Measurements from ENCODE around the gene POLR2J3.
"Not testable (repeated sequence)": the region's sequence is repeated elsewhere in the genome, so short reads cannot be mapped to it uniquely, and the experiment has no call there.

The POLR2J3 gene

GRCh38 chr7:102572261-102573239, at the start of gene POLR2J3:
Gene POLR2J3, minus strand, starts transcription at chr7:102572583. Its CDS starts 62 bp downstream, at chr7:102572521.
- TF ChIP-seq, protein P1, sequence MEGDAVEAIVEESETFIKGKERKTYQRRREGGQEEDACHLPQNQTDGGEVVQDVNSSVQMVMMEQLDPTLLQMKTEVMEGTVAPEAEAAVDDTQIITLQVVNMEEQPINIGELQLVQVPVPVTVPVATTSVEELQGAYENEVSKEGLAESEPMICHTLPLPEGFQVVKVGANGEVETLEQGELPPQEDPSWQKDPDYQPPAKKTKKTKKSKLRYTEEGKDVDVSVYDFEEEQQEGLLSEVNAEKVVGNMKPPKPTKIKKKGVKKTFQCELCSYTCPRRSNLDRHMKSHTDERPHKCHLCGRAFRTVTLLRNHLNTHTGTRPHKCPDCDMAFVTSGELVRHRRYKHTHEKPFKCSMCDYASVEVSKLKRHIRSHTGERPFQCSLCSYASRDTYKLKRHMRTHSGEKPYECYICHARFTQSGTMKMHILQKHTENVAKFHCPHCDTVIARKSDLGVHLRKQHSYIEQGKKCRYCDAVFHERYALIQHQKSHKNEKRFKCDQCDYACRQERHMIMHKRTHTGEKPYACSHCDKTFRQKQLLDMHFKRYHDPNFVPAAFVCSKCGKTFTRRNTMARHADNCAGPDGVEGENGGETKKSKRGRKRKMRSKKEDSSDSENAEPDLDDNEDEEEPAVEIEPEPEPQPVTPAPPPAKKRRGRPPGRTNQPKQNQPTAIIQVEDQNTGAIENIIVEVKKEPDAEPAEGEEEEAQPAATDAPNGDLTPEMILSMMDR (IDR thresholded peaks at IDR 0.05; ENCODE audit: low read depth, low read length), result peak; percentile 44
- peak; percentile 87 to 90 for DNase-seq (ENCODE audit: low read depth in 2 of 2)

DNA sequence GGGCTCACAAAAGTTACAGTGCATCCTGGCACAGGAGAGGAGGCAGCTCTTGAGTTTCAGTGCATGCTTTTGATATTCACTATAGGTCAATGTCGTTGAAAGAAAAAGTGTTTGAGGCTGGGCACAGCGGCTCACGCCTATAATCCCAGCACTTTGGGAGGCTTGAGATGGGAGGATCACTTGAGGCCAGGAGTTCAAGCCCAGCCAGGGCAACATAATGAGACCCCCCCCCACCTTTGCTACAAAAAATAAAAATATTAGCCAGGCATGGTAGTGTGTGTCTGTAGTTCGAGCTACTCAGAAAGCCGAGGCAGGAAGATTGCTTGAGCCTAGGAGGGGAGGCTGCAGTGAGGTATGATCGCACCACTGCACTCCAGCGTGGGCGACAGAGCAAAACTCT, 45.7 kb upstream of the POLR2J3 start:
- not testable (repeated sequence) for H3K4me3 ChIP-seq (replicated peaks in 1 of 2; ENCODE audit: low read depth in 2 of 2, low read length in 2 of 2); DNase-seq (ENCODE audit: low read depth in 2 of 2)

More at GRCh38 chr7:102572261-102573239, at the start of gene POLR2J3:
- peak within 1 kb of the TSS; percentile 56 for H3K4me3 ChIP-seq (replicated peaks in 1 of 2; ENCODE audit: low read depth in 2 of 2, low read length in 2 of 2)

DNA sequence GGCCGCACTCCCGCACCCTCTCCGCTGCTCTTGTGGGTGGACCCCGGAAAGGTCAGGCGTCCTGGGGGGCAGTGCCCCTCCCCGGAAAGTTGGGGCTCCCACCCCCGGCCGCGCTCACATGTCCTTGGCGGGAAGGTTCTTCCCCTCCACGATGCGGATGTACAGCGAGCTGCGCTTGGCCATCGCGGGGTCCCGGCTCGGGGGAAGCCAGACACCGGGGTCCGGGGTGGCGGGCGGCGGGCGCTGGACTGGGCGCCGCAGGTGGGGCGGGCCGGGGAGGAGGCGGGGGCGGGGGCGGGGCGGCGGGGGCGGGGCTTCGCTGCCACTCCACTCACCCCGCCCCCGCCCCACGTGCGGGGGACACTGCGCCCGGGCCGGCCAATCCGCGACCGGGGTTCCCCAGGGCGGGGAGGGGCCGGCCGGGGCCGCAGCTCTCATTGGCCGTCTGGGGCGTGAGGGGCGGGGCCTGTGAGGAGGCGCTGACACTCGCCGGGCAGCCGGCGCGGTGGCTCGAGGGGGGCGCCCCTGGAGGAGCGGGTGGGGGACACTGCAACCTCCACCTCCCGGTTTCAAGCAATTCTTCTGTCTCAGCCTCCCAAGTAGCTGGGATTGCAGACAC, 44.2 kb upstream of the POLR2J3 start, which contains the start of gene RASA4:
Gene RASA4 (minus strand): TSS at position 250 of the 619 bp plus-strand sequence. CDS start 67 bp downstream, at position 183.
- DNase-seq (ENCODE audit: low read depth in 2 of 2), result not testable (repeated sequence)
- H3K4me3 ChIP-seq (replicated peaks in 1 of 2; ENCODE audit: low read depth in 2 of 2, low read length in 2 of 2), result peak within 1 kb of the TSS; percentile 32 to 38

- not testable (repeated sequence) for H3K4me3 ChIP-seq (replicated peaks in 1 of 2; ENCODE audit: low read depth in 2 of 2, low read length in 2 of 2); DNase-seq (ENCODE audit: low read depth in 2 of 2)
Observed at GRCh38 chr7:102615930-102616329, 43.5 kb upstream of the POLR2J3 start.

DNA sequence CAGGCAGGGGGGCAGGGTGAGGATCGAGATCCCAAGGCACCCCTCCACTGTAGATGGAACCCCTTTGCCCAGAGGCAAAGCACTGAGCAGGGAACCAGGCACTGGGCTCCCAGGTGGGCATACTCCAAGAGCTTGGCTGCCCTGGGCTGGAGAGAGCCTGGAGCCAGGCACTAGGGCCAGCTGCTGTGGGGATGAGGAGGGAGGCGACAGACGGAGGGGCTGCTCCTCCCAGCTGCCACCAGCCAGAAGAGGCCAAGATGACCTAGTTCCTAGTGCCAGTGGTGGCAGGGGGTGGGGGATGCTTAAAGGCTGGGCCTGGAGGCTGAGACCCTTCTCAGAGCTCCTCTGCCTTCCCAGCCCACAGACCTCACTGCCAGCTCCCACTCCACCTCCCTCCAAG, 42.5 kb upstream of the POLR2J3 start:
- not testable (repeated sequence) for DNase-seq (ENCODE audit: low read depth in 2 of 2); H3K4me3 ChIP-seq (replicated peaks in 1 of 2; ENCODE audit: low read depth in 2 of 2, low read length in 2 of 2)

GRCh38 chr7:102614346-102614697, 41.9 kb upstream of the POLR2J3 start:
- not testable (repeated sequence) for H3K4me3 ChIP-seq (replicated peaks in 1 of 2; ENCODE audit: low read depth in 2 of 2, low read length in 2 of 2); DNase-seq (ENCODE audit: low read depth in 2 of 2)

GRCh38 chr7:102613575-102614345, 41.4 kb upstream of the POLR2J3 start:
- not testable (repeated sequence) for H3K4me3 ChIP-seq (replicated peaks in 1 of 2; ENCODE audit: low read depth in 2 of 2, low read length in 2 of 2); DNase-seq (ENCODE audit: low read depth in 2 of 2)

- DNase-seq (ENCODE audit: low read depth in 2 of 2), result peak; percentile 0 to 9
- H3K4me3 ChIP-seq (replicated peaks in 1 of 2; ENCODE audit: low read depth in 2 of 2, low read length in 2 of 2), result not testable (repeated sequence)
Observed at GRCh38 chr7:102611675-102612325, 39.4 kb upstream of the POLR2J3 start.

DNA sequence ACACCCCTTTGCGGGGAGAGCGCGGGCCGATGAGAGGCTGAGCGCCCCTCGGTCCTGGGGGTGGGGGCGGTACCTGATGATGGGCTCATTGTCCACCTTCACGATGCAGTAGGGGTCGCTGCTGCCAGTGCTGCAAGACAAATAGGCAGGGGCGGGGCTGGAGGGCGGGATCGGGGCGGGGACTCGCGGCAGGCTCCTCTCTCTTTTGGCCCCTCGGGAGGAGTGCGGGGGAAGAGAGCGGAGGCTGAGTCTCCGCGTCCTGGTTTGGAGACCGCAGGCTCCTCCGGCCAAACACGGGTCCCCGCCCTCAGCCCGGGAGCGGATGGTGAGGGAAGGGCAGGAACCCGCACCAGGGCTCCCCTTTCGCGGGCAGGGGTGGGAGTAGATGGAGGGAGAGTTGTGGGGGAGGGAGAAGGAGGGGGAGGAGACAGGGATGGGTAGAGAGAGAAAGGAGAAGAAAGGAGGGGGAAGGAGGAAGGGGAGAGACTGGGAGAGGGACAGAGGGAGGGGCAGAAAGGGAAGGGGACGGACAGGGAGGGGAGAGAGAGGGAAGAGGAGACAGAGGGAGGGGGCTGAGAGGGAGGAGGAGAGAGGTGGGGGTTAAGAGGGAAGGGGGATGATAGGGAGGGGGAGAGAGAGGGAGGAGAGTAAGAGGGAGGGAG, 38.8 kb upstream of the POLR2J3 start:
- H3K4me3 ChIP-seq (replicated peaks in 1 of 2; ENCODE audit: low read depth in 2 of 2, low read length in 2 of 2); DNase-seq (ENCODE audit: low read depth in 2 of 2): not testable (repeated sequence)

DNA sequence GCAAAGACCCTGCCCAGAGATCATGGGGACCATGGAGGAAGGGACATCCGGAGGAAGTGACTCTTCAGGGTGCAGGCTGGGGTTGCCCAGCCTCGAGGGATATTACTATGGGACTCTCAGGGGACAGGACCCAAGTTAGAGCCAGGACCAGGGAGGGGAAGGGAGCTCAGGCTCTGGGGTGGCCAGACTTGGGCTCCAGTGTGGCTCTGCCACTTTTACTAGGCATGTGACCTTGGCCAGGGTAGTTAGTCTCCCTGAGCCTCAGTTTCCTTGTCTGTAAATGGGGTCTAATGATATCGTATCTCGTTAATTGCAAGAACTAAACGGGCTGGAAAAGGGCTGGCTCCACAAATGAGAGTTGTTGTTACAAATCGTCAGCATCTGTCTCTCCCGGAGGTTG, 38.1 kb upstream of the POLR2J3 start:
- not testable (repeated sequence) for DNase-seq (ENCODE audit: low read depth in 2 of 2); H3K4me3 ChIP-seq (replicated peaks in 1 of 2; ENCODE audit: low read depth in 2 of 2, low read length in 2 of 2)

DNA sequence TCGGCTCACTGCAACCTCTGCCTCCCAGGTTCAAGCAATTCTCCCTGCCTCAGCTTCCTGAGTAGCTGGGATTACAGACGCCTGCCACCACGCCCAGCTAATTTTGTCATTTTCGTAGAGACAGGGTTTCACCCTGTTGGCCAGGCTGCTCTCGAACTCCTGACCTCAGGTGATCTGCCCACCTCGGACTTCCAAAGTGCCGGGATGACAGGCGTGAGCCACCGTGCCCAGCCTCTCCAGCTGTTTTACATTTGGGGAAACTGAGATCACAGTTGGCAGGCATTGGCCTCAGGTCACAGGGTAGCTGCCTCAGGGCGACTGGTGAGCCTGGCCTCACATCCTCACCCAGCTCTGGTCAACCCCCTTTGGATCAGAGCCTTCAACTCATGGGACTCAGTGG, 37.4 kb upstream of the POLR2J3 start:
- H3K4me3 ChIP-seq (replicated peaks in 1 of 2; ENCODE audit: low read depth in 2 of 2, low read length in 2 of 2); DNase-seq (ENCODE audit: low read depth in 2 of 2): not testable (repeated sequence)

GRCh38 chr7:102606848-102607247, 34.5 kb upstream of the POLR2J3 start:
- DNase-seq (ENCODE audit: low read depth in 2 of 2); H3K4me3 ChIP-seq (replicated peaks in 1 of 2; ENCODE audit: low read depth in 2 of 2, low read length in 2 of 2): not testable (repeated sequence)

DNA sequence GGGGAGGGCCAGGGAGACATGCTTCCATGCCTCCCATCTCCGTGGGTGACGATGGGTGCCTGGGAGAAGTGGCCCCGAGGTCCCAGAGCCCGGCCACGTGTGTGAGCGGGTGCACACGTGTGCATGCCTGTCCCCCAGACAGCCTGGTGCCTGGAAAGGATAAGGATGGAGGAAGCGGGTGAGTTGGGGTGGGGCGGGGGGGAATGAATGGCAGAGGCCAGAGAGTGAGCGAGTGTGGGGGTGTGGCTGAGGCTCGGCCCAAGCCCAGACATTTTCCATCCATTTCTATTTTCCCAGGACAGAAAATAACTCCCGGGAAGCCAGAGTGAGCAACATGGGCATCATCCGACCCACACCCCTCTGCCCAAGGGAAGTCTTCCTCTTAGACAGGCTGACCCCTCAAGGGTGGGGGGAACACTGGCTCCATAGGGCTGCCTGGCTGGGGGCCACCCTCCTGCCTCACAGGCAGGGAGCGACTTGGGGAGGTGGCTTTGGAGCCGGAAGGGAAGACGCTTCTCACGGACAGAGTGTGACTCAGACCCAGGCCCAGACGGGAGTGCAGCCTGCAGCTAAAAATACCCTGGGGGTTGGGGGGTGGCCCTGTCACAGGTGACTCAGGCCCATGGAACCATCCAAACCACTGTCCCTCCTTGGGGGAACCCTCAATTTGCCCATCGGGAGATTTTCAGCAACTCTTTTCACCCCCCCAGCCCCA, 32.2 kb upstream of the POLR2J3 start:
- H3K4me3 ChIP-seq (replicated peaks in 1 of 2; ENCODE audit: low read depth in 2 of 2, low read length in 2 of 2); DNase-seq (ENCODE audit: low read depth in 2 of 2): not testable (repeated sequence)

DNA sequence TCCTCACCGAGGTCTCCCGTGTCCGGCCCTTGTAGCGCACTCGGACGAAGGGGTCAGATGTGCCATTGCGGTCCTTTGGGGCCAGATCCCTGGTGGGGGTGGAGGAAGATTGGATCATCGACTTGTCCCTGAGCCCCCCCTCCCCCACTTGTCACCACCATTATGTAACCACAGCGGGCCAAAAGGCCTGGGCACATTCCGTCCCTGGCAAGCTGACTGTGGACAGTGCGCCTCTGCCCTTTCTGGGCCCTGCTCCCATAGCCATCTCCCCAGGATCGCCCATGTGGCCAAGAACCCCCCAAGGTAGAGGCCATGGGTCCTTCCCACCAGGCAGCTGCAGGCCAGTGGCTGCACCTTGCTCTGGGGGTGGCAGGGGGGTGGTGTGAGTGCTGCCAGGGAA, 29.9 kb upstream of the POLR2J3 start:
- H3K4me3 ChIP-seq (replicated peaks in 1 of 2; ENCODE audit: low read depth in 2 of 2, low read length in 2 of 2); DNase-seq (ENCODE audit: low read depth in 2 of 2): not testable (repeated sequence)

GRCh38 chr7:102599699-102600098, 27.3 kb upstream of the POLR2J3 start:
- H3K4me3 ChIP-seq (replicated peaks in 1 of 2; ENCODE audit: low read depth in 2 of 2, low read length in 2 of 2), result not testable (repeated sequence)

More at GRCh38 chr7:102599699-102600098, 27.3 kb upstream of the POLR2J3 start:
- not testable (repeated sequence) for DNase-seq (ENCODE audit: low read depth in 2 of 2)

All from cardiac fibroblast (primary cell).